Activated CD4-positive, alpha-beta memory T cell treated with anti-CD3 and anti-CD28 coated beads, Interleukin-2, amount 10 ng/mL, durations not matched to agents 7 days and 5 days (primary cell): Measurements from ENCODE around the gene VANGL2. TPM values are rescaled to one million over a fixed set of nuclear protein-coding genes. Genes with fewer than 3 reads are reported as not detected.

Experiments used
- CTCF ChIA-PET: fragments of 350-600 bp; sonication (Branson Sonifier 250); formaldehyde crosslinking; loops from one replicate; lab custom pipeline; 2021; ENCODE audit warnings: antibody characterized with exemption, inconsistent platforms; lab: Charles Lee
- POLR2A ChIA-PET: fragments of 350-600 bp; sonication (Branson Sonifier 250); formaldehyde crosslinking; loops from one replicate; lab custom pipeline; 2021; ENCODE audit warnings: antibody characterized with exemption; lab: Charles Lee
- DNase-seq: peaks from one replicate; pipeline ENCODE4 v3.0.0-alpha.2; 2020
- H3K27ac Mint-ChIP-seq: one replicate; pipeline ENCODE4 v1.8.0; 2021; ENCODE audit warnings: mild to moderate bottlenecking, mixed read lengths
- H3K27me3 Mint-ChIP-seq: one replicate; pipeline ENCODE4 v1.8.0; 2021; ENCODE audit warnings: mixed read lengths
- H3K36me3 Mint-ChIP-seq: one replicate; pipeline ENCODE4 v1.8.0; 2021; ENCODE audit warnings: low read depth, mixed read lengths
- H3K4me1 Mint-ChIP-seq: one replicate; pipeline ENCODE4 v1.8.0; 2021; ENCODE audit warnings: mixed read lengths
- H3K4me3 Mint-ChIP-seq: one replicate; pipeline ENCODE4 v1.8.0; 2021; ENCODE audit warnings: mild to moderate bottlenecking, mixed read lengths
- H3K9me3 Mint-ChIP-seq: one replicate; pipeline ENCODE4 v1.8.0; 2021; ENCODE audit warnings: mixed read lengths
- total RNA-seq, 2 experiments: library from RNA; stranded (reverse); gene quantifications; one replicate each; pipeline ENCODE4 v1.2.3, GENCODE V29; 2021

VANGL2 gene
- total RNA-seq, 2 experiments from 2014 or later, result not detected

GRCh38 chr1:160399544-160400222 lies 681 bp upstream of the VANGL2 start:
- Mint-ChIP-seq H3K4me1 (peaks cover 6% of the 10 kb centered on the region), H3K27me3 (peaks cover 51% of the 10 kb centered on the region), H3K4me3 (no peak overlapping the region), H3K36me3 (no peaks in the 10 kb centered on the region), H3K27ac (no peak overlapping the region), H3K9me3 (no peaks in the 10 kb centered on the region)
- CTCF ChIA-PET, result interaction anchor here (0.6 kb wide), 1 partner anchor 18 kb away, joined by 3 read pairs; no protein-coding TSS in a partner anchor
- POLR2A ChIA-PET, result no interaction called here
- no peak for DNase-seq

GRCh38 chr1:160400646-160401486 lies 502 bp downstream of the VANGL2 start:
- no peak for DNase-seq
- H3K27ac Mint-ChIP-seq, result no peak overlapping the region
- H3K4me3 Mint-ChIP-seq, result no peak overlapping the region
- ChIA-PET CTCF (no interaction called here), POLR2A (no interaction called here)
- H3K9me3 Mint-ChIP-seq, result no peaks in the 10 kb centered on the region
- peaks cover 6% of the 10 kb centered on the region for H3K4me1 Mint-ChIP-seq
- H3K27me3 Mint-ChIP-seq, result peaks cover 43% of the 10 kb centered on the region
- no peaks in the 10 kb centered on the region for H3K36me3 Mint-ChIP-seq

DNA sequence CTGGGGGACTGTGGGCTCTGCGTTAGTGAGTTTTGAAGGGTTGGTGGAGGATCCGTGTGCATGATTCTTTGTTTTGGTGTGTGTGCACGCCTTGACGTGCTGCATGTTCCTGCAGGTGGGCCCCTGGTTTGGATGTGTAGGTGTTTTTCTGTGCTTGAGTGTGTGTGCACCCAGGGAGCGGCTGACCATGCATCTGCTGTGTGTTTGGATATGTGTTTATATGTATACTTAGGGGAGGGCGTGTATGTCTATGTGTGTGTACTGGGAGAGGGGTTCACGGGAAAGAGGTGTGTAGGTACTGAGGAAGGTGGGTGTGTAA lies 1.1 kb downstream of the VANGL2 start:
- peaks cover 6% of the 10 kb centered on the region for H3K4me1 Mint-ChIP-seq
- POLR2A ChIA-PET, result no interaction called here
- peaks cover 42% of the 10 kb centered on the region for H3K27me3 Mint-ChIP-seq
- no peak overlapping the region for H3K27ac Mint-ChIP-seq
- no peak overlapping the region for H3K4me3 Mint-ChIP-seq
- no peaks in the 10 kb centered on the region for H3K36me3 Mint-ChIP-seq
- CTCF ChIA-PET, result no interaction called here
- no peaks in the 10 kb centered on the region for H3K9me3 Mint-ChIP-seq
- no peak for DNase-seq

- Mint-ChIP-seq H3K4me1 (peaks cover 6% of the 10 kb centered on the region), H3K27me3 (peaks cover 40% of the 10 kb centered on the region), H3K36me3 (no peaks in the 10 kb centered on the region), H3K27ac (no peak overlapping the region), H3K9me3 (no peaks in the 10 kb centered on the region), H3K4me3 (no peak overlapping the region)
- POLR2A ChIA-PET, result no interaction called here
- no peak for DNase-seq
- CTCF ChIA-PET, result no interaction called here
These were observed 1.8 kb downstream of the VANGL2 start for GRCh38 chr1:160402001-160402795.

GRCh38 chr1:160403244-160403643 lies 2.9 kb downstream of the VANGL2 start:
- no peak for DNase-seq
- no peaks in the 10 kb centered on the region for H3K9me3 Mint-ChIP-seq
- ChIA-PET CTCF (no interaction called here), POLR2A (no interaction called here)
- H3K36me3 Mint-ChIP-seq, result no peaks in the 10 kb centered on the region
- peaks cover 6% of the 10 kb centered on the region for H3K4me1 Mint-ChIP-seq
- H3K27ac Mint-ChIP-seq, result no peak overlapping the region
- H3K4me3 Mint-ChIP-seq, result no peak overlapping the region
- peaks cover 40% of the 10 kb centered on the region for H3K27me3 Mint-ChIP-seq

DNA sequence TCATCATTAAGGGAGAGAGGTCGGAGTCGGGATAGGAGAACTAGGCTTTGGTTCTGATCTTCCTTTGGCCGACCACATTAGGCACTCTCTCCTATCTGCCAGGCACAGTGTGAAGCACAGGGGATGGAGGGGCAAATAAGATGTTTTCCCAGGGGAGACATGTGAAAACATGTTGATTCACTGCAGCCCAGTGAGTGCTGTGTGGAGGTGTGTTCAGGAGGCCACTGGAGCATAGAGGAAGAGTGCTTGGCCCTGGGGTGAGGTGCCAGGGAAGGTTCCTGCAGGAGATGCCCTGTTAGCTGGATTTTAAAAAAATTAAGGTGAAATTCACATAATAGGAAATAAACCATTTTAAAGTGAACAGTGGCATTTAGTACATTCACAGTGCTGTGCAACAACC lies 3.7 kb downstream of the VANGL2 start:
- DNase-seq, result no peak
- peaks cover 3% of the 10 kb centered on the region for H3K4me1 Mint-ChIP-seq
- ChIA-PET POLR2A (no interaction called here), CTCF (no interaction called here)
- no peaks in the 10 kb centered on the region for H3K36me3 Mint-ChIP-seq
- no peak overlapping the region for H3K27ac Mint-ChIP-seq
- no peaks in the 10 kb centered on the region for H3K9me3 Mint-ChIP-seq
- peaks cover 35% of the 10 kb centered on the region for H3K27me3 Mint-ChIP-seq
- H3K4me3 Mint-ChIP-seq, result no peak overlapping the region

DNA sequence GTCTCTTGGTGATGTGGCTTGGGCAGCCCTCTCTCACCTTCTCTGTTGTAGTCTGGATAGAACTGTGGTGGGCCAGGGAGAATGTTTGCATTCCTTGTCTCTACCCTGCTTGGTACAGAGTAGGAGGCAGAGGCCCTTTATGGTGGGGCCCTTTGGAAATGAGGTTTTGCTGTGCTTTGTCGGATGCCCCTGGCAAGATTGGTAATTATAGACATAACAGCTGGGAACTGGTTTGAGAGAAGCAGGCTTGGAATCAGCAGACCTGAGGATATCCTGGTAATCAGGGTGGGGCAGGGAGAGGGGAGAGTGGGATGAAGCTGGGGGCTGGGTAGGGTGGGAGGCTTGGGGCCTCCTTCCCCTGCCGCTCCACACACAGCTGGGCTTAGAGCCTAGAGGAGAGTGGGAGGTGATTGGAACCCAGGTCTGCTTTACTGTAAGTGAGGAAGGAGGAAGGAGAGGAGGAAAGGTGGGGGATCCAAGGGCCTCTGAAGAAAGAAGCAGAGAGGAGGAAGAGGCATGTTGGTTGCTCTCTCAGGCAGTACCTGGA lies 5.0 kb downstream of the VANGL2 start:
- Mint-ChIP-seq H3K9me3 (no peaks in the 10 kb centered on the region), H3K4me3 (no peak overlapping the region), H3K27ac (no peak overlapping the region), H3K4me1 (peaks cover 2% of the 10 kb centered on the region), H3K27me3 (peaks cover 28% of the 10 kb centered on the region), H3K36me3 (no peaks in the 10 kb centered on the region)
- CTCF ChIA-PET, result no interaction called here
- POLR2A ChIA-PET, result no interaction called here
- no peak for DNase-seq

DNA sequence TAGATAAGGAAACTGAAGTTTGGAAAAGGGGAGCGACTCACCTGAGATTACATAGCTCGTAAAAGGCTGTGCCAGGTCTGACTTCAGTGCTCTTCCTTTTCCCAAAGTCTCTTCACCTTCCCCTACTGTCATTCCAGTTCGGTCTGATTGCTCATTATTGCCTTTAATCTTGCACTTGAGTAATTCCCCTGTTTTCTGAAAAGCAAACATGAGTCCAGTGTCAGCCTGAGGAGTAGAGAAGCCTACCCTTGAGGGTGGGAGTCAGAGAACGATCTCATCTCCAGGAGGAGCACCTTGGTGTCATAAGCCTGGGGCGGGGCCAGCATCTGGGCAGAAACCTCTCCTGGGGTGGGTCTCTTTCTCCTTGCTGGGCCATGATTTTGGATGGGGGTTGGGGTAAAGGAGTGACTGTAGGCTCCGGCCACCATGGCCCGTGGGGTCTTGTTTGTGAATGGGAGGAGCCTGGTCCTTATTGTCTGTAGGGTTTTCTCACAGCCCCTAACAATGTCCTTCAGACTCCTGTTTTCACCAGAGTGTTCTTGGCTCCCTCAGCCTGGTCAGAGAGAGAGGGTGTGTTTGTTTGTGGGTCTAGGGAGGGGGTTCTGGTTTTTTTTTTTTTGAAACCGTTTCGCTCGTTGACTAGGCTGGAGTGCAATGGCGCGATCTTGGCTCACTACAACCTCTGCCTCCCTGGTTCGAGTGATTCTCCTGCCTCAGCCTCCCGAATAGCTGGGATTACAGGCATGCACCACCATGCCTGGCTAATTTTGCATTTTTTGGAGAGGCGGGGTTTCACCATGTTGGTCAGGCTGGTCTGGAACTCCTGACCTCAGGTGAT lies 6.0 kb downstream of the VANGL2 start:
- no peak overlapping the region for H3K4me3 Mint-ChIP-seq
- no peak for DNase-seq
- ChIA-PET POLR2A (no interaction called here), CTCF (no interaction called here)
- no peak overlapping the region for H3K27ac Mint-ChIP-seq
- no peaks in the 10 kb centered on the region for H3K36me3 Mint-ChIP-seq
- peaks cover 28% of the 10 kb centered on the region for H3K27me3 Mint-ChIP-seq
- no peaks in the 10 kb centered on the region for H3K4me1 Mint-ChIP-seq
- H3K9me3 Mint-ChIP-seq, result no peaks in the 10 kb centered on the region

DNA sequence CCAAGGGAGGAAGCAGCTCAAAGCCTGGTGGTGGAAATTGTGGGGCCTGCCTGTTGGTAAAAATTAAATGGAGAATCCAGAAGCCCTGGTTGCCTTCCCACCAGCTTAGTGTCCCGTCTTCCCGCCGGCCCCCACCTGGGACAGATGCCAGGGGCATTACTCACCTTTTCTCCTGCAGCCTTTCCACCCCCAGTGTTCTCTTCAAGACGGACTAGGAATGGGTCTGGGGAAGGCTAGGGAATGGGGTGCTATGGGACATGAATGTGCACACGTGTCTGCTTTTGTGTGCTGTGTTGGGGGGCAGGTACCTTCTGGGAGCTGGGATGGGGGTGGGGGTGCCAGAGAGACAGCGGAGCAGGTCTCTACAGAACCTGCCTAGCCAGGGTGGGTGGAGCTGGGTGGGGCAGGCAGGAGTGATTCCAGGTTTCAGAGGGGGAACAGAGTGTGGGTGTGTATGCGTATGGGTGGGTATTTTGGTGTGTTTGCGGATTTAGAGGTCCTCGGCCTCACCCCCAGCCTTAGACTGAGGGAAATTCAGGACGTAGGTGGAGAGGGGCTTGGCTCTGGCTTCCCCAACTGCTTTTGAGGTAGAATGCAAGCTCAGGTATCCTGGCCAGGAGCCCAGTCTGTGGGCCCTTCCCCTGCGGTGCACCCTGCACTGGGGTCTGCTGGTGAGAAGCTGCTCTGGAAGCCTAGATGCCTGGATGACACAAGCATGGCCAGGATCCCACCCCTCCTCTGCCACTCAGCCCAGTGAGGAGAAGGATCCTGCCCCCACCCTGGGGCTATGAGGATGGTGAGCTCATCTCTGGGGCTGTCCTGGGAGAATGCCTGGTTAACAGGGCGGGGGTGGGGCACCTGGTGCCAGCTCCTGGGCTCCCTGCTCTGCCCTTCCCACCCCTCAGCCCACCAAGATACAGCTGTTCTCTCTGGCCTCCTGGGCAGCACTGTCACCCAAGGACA lies 7.8 kb downstream of the VANGL2 start:
- Mint-ChIP-seq H3K27me3 (peaks cover 14% of the 10 kb centered on the region), H3K27ac (no peak overlapping the region), H3K4me1 (no peaks in the 10 kb centered on the region), H3K36me3 (no peaks in the 10 kb centered on the region), H3K4me3 (no peak overlapping the region), H3K9me3 (no peaks in the 10 kb centered on the region)
- CTCF ChIA-PET, result no interaction called here
- DNase-seq, result no peak
- POLR2A ChIA-PET, result no interaction called here

GRCh38 chr1:160408864-160409263 lies 8.5 kb downstream of the VANGL2 start:
- H3K9me3 Mint-ChIP-seq, result no peaks in the 10 kb centered on the region
- no peak for DNase-seq
- no peaks in the 10 kb centered on the region for H3K4me1 Mint-ChIP-seq
- POLR2A ChIA-PET, result no interaction called here
- H3K27ac Mint-ChIP-seq, result no peak overlapping the region
- CTCF ChIA-PET, result no interaction called here
- H3K36me3 Mint-ChIP-seq, result no peaks in the 10 kb centered on the region
- peaks cover 10% of the 10 kb centered on the region for H3K27me3 Mint-ChIP-seq
- H3K4me3 Mint-ChIP-seq, result no peak overlapping the region

DNA sequence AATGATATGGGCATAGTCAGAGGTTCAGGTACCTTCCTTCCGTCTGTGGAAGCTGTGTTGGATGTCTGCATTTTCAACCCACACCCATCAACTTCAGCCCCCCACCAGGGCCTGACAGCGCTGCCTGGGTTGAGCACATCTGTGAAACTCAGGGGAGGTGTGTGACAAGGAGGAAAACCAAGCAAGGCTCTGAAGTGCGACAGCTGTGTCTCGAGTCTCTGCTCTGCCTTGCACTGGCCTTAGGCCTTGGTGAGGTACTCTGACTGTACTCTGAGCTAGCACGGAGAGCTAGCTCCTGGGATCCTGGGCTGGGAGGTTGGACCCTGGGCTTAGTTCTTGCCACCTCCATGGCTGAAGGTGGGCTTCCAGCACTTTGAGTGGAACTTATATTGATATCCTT lies 9.1 kb downstream of the VANGL2 start:
- H3K27ac Mint-ChIP-seq, result no peak overlapping the region
- CTCF ChIA-PET, result no interaction called here

More for the DNA sequence above, 9.1 kb downstream of the VANGL2 start:
- peaks cover 8% of the 10 kb centered on the region for H3K27me3 Mint-ChIP-seq
- no peaks in the 10 kb centered on the region for H3K4me1 Mint-ChIP-seq
- no peaks in the 10 kb centered on the region for H3K9me3 Mint-ChIP-seq
- POLR2A ChIA-PET, result no interaction called here
- H3K36me3 Mint-ChIP-seq, result no peaks in the 10 kb centered on the region
- DNase-seq, result no peak
- H3K4me3 Mint-ChIP-seq, result no peak overlapping the region
